SKM-1 treated with dmso at 0.1 percent for 144 hours (cell line): ENCODE data around the gene PPDPF.

Experiments used
- DNase-seq: peaks from one replicate; lab custom pipeline; 2025; ENCODE audit not compliant: unreplicated experiment; lab: John Stamatoyannopoulos, UW

Gene PPDPF

DNA sequence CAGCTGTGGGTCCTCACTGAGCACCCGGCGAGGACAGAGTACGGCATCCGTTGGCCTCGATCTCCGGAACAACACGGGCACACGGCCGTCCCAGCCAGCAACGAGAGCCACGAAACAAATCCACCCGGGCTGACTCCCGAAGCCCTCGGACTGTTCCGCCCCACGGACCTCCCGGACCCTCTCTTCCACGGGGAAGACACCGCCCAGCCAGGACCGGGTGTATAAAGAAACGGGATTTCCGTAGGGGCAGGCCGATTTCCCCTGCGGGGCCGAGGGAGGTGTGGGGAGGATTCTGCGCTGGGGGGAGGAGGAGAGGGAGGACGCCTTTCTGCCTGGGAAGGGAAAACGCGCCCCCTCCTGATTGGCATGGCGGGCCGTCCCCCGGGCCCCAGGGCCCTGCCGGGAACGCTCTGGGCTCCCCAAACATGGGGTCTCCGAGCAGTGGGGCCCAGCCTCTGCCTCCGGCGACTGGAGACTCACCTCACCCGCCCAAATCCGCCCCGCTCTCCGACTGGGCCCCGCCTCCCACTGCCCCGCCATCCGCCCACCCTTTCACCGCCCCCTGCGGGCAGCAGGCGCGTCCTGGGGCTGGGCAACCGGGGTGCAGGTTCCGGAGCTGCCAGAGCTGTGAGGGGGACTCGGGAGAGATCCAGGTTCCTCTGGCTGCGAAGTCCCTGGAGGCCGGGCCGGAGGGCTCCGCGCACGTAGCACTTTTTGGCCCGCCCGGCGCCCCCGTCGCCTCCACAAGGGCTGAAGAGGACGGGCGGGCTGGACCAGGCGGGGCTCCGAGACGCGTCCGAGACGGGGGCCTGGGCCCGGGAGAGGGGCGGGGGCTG is 679 bp upstream of the PPDPF start:
- DNase-seq: peak; percentile 56

DNA sequence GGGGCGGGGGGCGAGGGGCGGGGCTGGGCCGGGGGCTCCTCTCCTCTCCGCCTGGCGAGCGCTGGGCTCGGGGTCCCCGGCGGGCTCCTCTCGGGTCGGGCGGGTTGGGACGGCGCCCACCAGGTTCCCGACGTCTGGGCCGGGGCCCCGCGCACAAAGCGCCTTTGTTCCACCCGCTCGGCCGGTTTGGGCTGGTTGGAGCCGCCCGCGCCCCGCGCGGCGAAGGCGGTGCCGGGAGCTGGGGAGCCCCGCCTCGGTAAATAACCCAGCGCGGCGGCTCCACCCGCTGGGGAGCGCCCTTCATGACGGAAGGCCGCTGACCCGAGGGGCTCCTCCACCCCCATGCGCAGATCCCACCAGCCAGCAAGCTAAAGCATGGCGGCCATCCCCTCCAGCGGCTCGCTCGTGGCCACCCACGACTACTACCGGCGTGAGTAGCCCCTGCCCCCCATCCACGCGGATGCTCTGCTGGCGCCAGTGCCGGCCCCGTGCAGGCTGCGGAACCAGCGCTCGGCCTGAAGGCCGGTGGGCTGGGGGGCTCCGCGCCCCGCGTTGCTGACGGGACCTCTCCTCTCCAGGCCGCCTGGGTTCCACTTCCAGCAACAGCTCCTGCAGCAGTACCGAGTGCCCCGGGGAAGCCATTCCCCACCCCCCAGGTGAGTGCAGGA is 503 bp downstream of the PPDPF start:
- DNase-seq: no peak

DNA sequence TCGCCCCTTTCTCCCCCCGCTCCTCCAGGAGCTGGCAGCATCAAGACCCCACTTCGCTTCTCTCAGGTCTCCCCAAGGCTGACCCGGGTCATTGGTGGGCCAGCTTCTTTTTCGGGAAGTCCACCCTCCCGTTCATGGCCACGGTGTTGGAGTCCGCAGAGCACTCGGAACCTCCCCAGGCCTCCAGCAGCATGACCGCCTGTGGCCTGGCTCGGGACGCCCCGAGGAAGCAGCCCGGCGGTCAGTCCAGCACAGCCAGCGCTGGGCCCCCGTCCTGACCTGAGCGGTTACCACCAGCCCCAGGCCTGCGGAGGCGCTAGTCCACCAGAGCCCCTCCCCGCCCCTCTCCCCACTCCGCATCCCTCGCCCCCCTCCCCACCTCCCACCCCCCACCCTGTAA is 1.0 kb downstream of the PPDPF start:
- no peak for DNase-seq

DNA sequence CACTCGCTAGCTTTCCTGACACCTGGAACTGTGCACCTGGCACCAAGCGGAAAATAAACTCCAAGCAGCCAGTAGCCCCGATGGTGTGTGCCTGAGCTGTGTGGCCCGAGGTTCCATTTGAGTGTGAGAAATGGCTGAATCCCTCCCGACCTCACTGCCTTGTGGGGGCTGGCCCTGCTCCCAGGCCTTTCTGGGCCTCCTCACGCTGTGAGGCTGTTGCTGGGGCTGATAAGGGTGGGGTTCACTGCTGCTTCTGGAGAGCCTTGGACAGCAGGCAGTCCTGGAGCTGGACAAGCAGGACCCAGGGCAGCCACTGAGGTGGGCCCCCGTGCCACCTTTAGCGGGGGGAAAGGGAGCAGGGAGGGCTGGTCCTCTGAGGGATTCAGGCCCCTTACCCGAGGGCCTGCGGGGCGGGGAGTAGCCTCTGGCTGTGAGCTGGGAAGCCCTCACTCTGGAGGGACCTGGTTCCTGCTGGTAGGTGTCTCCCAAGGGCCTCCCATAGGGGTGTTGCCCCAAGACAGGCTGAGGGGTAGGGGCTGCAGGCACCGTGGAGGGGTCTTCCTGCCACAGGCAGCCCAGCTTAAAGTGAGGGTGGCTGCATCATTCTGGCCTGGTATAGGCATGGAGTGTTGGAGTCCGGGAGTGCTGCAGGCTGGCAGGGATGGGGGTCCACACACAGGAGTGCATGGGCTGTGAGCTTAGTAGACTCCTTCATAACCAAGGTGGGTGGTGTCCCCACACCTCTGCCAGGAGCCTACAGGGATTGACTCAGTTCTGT is 1.7 kb downstream of the PPDPF start:
- DNase-seq: no peak

DNA sequence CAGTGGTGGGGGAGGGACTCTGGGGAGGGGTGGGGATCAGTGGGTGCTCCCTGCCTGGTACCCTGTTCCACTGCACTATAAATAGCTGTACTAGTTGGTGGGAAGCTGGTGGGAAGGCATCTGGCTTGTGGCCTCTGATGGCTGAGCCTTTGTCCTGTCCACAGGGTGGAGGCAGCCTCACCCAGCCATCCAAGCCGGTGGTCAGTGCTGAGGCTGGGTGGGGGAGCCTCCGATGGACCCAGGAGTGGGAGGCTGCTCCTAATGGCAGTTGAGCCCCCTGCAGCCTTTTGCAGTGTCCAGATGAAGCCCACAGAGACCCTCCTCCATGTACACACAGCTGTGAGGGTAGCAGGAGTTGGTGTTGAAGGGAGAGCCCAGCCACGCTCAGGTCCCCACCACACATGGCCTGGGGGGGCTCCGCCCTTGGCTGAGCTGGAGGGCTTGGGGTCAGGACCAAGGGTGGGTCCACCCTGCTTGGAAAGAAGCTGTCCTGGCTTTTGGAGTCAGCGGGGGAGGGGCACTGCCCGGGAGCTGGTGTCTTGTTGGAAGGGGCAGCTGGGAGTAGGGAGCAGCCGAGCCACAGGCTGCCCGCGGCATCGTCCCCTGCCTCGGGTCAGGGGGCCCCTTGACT is 2.5 kb downstream of the PPDPF start:
- DNase-seq: no peak

DNA sequence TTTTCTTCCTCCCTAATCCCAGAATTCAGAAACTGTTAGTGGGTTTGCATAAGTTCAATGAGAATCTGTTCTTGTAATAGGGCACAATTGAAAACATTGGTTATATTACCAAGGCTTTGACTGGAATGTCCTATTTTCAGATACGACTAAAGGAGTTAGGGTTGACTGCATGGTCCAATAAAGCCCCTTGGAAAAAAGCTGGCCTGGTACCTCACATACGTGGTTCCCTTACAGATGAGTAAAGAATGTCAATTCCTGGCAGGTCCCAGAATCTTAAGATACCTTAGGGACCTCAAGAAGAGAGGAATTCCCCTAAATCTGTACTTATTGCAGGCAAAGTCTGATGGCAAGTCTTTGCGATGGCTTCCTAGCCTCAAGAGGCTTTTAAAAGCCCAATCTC is 4.6 kb downstream of the PPDPF start:
- DNase-seq: no peak

DNA sequence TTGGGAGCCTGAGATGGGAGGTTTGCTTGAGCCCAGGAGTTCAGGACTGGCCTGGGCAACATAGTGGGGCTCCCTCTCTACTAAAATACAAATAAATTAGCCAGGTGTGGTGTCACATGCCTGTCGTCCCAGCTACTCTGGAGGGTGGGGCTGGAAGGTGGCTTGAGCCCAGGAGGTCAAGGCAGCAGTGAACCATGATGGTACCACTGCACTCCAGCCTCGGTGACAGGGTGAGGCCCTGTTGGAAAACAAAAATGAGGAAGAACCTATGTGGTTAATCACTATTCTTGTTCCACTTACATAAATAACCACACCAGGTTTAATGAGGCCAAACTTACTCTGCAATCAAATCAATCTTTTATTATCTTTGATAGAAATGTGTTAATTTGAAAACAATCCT is 5.4 kb downstream of the PPDPF start:
- peak; percentile 20 for DNase-seq

DNA sequence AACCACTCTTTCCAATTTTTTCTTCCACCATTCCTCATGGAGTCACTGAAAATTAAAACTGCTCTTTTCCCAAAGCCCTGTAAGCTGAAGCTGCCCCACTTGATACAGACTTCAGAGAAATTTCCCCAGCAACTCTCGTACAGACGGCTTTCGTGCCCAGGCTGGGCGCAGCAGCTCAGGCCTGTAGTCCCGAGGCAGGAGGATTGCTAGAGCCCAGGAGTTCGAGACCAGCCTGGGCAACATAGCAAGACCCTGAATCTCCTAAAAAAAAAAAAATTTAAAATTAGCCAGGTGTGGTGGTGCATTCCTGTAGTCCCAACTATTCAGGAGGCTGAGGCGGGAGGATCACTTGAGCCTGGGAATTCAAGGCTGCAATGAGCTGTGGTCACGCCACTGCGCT is 6.6 kb downstream of the PPDPF start:
- no peak for DNase-seq

DNA sequence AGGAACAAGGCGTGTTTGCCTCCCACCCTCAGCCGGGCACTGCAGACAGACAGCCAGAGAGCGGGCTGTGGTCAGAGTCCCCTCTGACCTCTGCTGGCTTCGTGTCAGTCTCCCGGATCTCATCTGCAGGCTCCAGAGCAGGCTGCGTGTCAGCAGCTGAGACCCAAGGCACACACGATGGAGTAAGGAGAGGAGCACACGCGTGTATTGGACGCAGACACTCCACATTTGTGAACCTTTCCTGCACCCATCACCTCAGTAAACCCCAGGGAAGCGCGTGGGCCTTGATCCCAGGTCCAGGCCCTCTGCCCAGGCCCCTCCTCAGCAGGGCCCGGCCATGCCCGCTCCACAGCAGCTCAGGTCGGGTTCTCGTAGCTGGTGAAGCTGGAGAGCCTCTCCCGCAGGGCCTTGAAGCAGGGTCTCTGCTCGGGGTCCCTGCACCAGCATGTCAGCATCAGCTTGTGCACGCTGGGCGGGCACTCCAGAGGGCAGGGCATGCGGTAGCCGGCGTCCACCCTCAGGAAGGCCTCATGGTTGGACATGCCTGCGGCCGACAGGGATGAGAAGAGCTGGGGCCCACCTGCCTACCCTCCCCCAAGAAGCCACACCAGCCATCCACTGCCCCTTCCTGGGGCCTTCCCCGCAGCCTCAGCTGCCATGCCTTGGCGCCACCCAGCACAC is 8.8 kb downstream of the PPDPF start:
- no peak for DNase-seq

DNA sequence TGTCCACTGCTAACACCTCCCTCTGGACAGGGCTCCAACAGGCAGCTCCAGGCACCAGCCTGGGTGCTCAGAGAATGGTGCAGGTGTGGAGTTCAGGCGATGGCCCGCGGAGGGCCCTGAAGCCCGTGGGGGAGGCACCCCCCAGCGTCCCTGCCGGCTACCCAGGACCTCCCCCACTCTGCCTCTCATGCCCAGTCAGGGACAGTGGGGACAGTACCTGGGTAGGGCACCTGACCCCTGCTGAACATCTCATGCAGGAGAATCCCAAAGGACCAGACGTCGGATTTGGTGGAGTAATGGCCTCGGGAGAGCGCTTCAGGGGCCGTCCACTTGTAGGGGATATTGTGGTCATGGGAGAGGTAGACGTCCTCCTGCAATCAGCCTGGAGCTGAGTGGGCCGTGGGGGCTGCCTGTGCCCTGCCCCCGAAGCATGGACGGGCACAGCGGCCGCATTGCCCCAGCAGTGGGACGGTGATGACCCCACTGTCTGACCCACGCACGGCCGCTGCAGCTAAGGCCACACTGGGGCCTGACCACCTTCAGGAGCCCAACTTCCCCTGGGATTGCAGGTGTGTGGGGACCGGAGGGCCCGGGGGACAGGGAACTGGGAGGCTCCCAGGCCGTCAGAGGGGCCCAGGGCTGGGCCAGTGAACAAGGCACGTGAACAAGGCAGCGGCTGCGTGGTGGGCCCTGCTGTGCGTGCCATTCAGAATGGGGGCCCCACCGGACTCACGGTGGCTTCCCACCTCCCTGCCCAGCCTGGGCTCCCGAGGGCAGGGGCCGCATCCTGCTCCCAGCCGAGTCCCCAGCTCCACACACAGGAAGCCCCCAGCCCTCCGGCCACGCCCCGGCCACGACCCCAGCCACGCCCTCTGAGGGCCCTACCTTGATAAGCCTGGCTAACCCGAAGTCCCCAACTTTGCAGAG is 9.6 kb downstream of the PPDPF start:
- no peak for DNase-seq

DNA sequence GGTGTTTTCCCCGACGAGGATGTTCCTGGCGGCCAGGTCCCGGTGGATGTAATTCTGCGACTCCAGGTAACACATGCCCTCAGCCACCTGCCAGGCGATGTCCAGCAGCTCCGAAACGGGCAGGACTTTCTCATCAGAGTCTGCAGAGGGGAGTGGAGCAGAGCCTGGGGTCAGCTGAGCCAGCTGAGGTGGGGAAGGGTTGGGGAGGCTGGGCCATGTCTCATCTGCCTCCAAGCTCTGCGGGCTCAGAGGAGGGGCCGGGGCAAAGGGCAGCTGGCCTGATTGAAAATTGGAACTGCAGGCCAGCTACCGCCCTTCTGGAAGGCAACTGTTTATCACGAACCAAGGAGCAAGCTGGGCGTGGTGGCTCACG is 10.2 kb downstream of the PPDPF start:
- DNase-seq: no peak

DNA sequence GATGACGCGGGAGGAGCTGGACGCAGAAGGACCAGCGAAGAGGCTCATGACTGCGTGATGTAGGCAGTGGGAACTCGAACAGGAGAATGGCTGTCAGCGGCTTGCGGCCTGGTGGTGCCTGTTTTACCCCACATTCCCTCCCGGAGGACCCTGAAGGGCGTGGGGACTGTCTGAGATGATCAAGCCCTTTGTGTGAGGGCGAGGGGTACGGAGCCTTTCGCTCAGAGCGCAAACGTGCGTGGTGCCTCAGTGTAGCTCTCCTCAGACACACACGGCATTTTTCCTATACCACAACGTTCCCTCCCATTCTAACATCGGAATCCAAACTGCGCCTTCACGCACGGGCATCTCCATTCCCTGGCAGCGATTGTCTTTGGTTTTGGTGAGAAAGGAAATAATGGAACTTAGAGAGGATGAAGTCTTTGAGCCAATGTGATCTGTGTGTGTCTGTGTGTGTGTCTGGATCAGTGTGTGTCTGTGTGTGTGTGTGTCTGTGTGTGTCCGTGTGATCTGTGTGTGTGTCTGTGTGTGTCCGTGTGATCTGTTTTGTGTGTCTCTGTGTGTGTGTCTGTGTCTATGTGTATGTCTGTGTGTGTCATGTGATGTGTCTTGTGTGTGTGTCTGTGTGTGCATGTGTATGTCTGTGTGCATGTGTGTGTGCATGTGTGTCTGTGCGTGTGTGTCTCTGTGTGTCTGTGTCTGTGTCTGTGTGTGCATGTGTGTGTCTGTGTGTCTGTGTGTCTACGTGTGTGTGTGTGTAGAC is 11.3 kb downstream of the PPDPF start:
- no peak for DNase-seq

DNA sequence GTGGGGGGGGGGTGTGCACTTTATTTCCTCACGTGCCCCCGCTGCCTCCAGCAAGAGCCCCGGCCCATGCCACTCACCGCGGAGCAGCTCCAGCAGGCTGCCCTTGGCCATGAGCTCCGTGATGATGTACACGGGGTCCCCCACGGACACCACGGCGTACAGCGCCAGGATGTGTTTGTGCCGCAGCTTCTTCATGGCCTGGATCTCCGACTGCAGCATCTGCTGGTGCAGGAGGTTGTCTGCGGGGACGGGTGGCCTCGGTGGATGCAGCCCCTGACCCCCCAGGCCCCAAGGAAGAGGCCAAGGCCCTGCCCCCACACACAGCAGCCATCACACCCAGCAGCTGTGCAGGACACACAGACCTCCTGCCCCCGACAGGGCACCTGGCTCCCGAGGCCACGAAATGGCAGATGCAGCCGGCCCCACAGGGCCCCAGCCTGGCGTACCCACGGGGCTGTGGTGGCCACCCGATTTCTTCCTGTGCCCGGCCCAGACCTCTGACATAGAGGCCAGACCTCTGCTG is 11.9 kb downstream of the PPDPF start:
- no peak for DNase-seq

DNA sequence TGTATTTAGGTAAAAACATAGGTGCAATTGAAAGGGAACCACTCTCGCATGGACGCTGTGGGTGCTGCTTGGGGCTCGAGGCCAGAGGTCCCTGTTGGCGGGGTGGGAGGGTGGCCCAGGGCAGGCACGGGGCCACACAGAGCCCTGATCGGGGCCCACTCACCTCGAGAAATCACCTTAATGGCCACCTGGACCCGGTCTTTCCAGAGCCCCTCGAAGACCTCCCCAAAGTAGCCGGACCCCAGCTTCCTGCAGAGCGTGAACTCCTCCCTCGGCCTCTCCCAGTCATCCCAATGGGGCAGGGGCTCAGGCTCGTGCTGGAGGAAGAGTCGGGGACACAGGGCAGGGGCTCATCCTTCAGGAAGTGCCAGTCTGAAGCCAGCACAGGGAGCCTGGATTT is 12.8 kb downstream of the PPDPF start:
- DNase-seq: no peak

DNA sequence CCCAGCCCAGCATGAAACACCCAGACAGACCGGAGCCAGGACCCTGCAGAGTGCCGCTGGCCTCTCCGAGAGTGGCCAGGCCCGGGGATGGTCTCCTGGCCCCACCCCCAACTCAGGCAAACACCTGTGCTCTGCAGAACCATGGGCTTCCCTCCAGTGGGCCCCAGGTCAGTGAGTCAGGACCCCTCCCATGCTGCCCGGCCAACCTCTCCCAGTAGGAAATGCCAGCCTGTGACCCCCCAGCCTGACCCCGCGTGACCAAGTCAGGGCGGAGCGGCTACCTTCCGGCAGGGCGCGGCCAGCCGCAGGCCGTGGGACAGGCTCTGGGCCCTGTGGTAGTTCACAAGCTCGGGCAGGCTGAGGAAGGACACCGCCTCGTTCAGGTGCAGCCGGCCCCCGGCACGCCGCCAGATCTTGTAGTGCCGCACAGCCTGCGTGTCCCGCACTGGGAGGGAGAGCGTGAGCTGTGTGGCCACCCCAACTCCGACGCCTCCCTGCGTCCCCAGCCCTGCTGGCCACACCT is 13.4 kb downstream of the PPDPF start:
- no peak for DNase-seq

DNA sequence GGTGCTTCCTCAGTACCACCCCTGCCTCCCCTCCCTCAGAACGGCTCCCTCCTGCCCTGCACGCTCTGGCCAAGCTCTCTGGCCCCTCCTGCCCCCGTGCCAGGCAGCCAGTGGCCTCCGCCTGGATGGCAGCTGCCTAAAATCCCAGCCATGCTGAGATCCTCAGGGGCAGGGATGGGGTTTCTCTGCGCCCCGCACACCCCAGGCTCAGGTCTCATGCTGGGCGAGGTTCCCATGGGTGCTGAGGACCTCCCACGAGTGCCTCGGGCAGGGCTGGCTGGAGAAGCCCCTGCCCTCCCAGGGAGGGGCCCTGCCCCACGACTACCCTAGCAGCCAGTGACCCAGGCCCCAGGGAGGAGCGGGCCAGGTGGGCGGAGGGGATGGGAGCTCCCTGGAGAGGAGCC is 13.9 kb downstream of the PPDPF start:
- DNase-seq: no peak

DNA sequence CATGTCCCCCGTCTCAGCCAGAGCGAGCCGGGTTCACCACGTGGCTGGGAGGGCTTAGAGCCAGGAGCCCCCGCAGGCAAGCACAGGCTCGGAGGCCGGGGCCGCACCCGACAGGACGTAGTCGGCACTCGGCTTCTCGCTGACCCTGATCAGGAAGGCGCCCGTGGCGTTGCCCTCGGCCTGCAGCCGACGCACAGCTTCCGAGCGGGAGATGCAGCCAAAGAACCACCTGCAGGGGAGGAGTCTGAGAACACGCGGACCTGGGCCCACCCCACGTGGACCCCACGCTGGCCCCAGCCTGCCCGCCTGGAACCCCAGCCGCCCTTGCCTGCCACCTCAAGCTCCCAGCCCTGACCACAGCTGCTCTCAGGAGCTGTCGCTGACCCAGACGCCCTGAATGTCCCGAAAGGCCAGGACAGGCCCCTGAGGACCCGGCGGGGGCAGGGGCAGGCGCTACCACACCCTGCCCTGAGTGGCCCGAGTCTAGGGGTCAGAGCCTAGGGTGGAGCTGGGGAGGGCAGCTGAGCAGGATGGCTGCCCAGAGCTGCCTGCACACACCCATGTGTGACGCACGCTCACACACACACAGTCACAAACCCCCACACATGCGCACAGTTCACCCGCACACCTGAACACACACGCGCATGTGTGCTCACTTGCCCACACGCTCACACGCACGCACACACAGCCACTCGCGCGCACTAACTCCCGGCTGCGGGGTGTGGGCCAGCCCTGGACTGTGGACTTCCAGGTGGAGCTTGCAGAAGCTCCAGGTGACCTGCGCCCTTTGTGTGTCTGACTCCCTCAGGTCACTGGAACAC is 14.5 kb downstream of the PPDPF start:
- DNase-seq: no peak
